Stomach (tissue), 4 donors: ENCODE results near the gene CHCHD3.

Source experiments
- CTCF ChIP-seq, 7 experiments: fragments of 450-650 bp in 4 of 7; fragments of 200-600 bp in 3 of 7; sonication (generic) in 3 of 7; IDR thresholded peaks; one replicate each; pipeline ENCODE4 v1.5.1; 2016 to 2019; ENCODE audit warnings: antibody characterized with exemption in 7 of 7, control low read depth in 2 of 7, mild to moderate bottlenecking in 1 of 7
- POLR2A ChIP-seq, 4 donors: fragments of 450-650 bp; IDR thresholded peaks; one replicate each; pipeline ENCODE4 v1.6.1; 2016; ENCODE audit warnings: antibody characterized with exemption in 4 of 4, control low read depth in 2 of 4, mild to moderate bottlenecking in 1 of 4, moderate library complexity in 1 of 4
- POLR2AphosphoS5 ChIP-seq, 3 donors: sonication (generic); formaldehyde crosslinking; IDR thresholded peaks; one replicate each; pipeline ENCODE4 v1.6.1; 2016; ENCODE audit warnings: antibody characterized with exemption in 3 of 3

GRCh38 chr7:133095119-133095671 lies 13.3 kb upstream of the CHCHD3 start:
- TF ChIP-seq CTCF (IDR thresholded peaks at IDR 0.05) (no peak), POLR2AphosphoS5 (IDR thresholded peaks at IDR 0.05) (no peak), POLR2A (IDR thresholded peaks at IDR 0.05) (no peak)
